ENCODE results near the gene ZC3H18.

The ZC3H18 gene

DNA sequence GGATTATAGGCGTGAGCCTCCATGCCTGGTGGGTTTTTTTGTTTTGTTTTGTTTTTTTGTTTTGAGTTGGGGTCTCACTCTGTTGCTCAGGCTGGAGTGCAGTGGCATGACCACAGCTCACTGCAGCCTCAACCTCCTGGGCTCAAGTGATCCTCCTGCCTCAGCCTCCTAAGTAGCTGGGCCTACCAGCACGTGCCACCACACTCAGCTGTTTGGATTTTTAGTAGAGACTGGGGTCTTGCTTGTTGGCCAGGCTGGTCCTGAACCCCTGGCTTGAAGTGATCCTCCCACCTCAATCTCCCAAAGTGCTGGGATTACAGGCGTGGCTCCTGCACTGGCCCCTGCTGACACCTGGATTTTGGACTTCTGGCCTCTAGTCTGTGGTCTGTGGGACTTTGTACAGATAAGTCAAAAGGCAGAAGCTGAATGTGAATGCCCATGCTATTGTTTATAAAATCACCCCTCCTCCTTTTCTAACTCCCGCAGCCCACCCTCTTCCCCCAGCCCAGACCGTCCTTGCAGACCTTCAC is 110.4 kb downstream of the ZC3H18 start:
- Histone ChIP-seq H3K27me3 (no peaks in the 10 kb centered on the region), H3K4me1 (ENCODE audit: control insufficient read depth in 1 of 2, insufficient read depth in 1 of 2, low read depth in 1 of 2, low read length in 1 of 2) (peaks cover 51% of the 10 kb centered on the region in 2 experiments), H3K36me3 (peaks cover 55% of the 10 kb centered on the region), H3K27ac (peak overlapping the region; percentile 89), H3K4me3 (ENCODE audit: low read depth in 1 of 2, low read length in 1 of 2) (peak overlapping the region in 1 of 2 experiments; percentile 57), H3K9me3 (no peaks in the 10 kb centered on the region)
- TF ChIP-seq, protein P1, sequence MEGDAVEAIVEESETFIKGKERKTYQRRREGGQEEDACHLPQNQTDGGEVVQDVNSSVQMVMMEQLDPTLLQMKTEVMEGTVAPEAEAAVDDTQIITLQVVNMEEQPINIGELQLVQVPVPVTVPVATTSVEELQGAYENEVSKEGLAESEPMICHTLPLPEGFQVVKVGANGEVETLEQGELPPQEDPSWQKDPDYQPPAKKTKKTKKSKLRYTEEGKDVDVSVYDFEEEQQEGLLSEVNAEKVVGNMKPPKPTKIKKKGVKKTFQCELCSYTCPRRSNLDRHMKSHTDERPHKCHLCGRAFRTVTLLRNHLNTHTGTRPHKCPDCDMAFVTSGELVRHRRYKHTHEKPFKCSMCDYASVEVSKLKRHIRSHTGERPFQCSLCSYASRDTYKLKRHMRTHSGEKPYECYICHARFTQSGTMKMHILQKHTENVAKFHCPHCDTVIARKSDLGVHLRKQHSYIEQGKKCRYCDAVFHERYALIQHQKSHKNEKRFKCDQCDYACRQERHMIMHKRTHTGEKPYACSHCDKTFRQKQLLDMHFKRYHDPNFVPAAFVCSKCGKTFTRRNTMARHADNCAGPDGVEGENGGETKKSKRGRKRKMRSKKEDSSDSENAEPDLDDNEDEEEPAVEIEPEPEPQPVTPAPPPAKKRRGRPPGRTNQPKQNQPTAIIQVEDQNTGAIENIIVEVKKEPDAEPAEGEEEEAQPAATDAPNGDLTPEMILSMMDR (IDR thresholded peaks at IDR 0.05) = no peak

DNA sequence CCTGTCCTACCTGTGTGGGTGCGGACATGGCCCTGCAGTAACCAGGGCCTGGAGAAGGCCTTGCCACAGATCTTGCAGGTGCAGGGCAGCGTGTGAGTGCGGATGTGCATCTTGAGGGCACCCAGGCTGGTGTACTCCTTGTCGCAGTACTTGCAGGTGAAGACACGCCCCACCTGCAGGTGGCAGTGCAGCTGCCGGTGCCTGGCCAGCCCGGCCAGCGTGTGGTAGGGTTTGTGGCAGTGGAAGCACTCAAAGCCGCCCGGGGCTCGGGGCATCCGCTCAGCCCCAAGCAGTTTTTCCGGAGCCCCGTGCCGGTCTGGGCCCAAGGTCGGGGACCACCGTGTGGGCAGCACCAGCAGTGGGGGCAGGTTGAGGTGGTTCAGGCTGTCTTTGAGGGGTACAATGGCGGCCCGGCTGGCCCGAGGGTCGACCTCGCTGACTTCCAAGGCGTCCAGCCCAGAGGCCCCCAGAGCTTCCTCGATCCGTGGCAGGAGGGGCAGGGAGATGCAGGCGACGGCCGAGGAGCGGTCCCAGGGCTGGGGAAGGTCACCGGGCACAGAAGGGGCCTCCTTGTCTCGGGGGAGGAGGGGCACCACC is 111.0 kb downstream of the ZC3H18 start:
- Histone ChIP-seq H3K9me3 (no peaks in the 10 kb centered on the region), H3K27ac (peak overlapping the region; percentile 89), H3K4me3 (ENCODE audit: low read depth in 1 of 2, low read length in 1 of 2) (peak overlapping the region; percentile 37 to 57), H3K4me1 (ENCODE audit: control insufficient read depth in 1 of 2, insufficient read depth in 1 of 2, low read depth in 1 of 2, low read length in 1 of 2) (peaks cover 52 to 56% of the 10 kb centered on the region in 2 experiments), H3K27me3 (no peaks in the 10 kb centered on the region), H3K36me3 (peaks cover 49% of the 10 kb centered on the region)
- TF ChIP-seq, protein P1 (IDR thresholded peaks at IDR 0.05) = peak; percentile 57
